ENCODE results near the gene PATL1. TPM values are rescaled to one million over a fixed set of nuclear protein-coding genes. Genes with fewer than 3 reads are reported as not detected.

Gene PATL1
- total and polyA plus RNA-seq, 3 donors from 2014 or later, result 22.5 to 25.4 (median 24.0) TPM

GRCh38 chr11:59673291-59673690, 4.5 kb upstream of the PATL1 start:
- H3K36me3 ChIP-seq (ENCODE audit: low read depth, missing control alignments), result no peaks in the 10 kb centered on the region
- no peaks in the 10 kb centered on the region for H3K4me1 ChIP-seq
- 92 to 95% methylated on average over 2 of the region's 2 CpGs for WGBS, 2 donors
- H3K9me3 ChIP-seq, result no peaks in the 10 kb centered on the region
- intact Hi-C loops (cut with DNase I; ENCODE audit: low total_unique reads), result no loop called here
- DNase-seq, result no peak
- no peak overlapping the region for H3K27ac ChIP-seq
- no peak overlapping the region for H3K4me3 ChIP-seq
- TF ChIP-seq POLR2A (IDR thresholded peaks at IDR 0.05) (no peak), CTCF (IDR thresholded peaks at IDR 0.05) (no peak)
- H3K27me3 ChIP-seq, result no peaks in the 10 kb centered on the region

GRCh38 chr11:59671471-59671870, 2.6 kb upstream of the PATL1 start:
- DNase-seq, result no peak
- Histone ChIP-seq H3K4me3 (no peak overlapping the region), H3K27me3 (no peaks in the 10 kb centered on the region), H3K27ac (no peak overlapping the region), H3K36me3 (ENCODE audit: low read depth, missing control alignments) (no peaks in the 10 kb centered on the region), H3K4me1 (peaks cover 9% of the 10 kb centered on the region), H3K9me3 (no peaks in the 10 kb centered on the region)
- no peak for TF ChIP-seq POLR2A (IDR thresholded peaks at IDR 0.05)
- WGBS, 2 donors, result 64 to 80% methylated on average over 11 of the region's 11 CpGs
- intact Hi-C loops (cut with DNase I; ENCODE audit: low total_unique reads), result no loop called here

- Histone ChIP-seq H3K27ac (peak overlapping the region; percentile 95 to 98), H3K9me3 (no peaks in the 10 kb centered on the region), H3K27me3 (no peaks in the 10 kb centered on the region), H3K36me3 (ENCODE audit: low read depth, missing control alignments) (no peaks in the 10 kb centered on the region), H3K4me3 (peak overlapping the region; percentile 94 to 95), H3K4me1 (peaks cover 9% of the 10 kb centered on the region)
- 1 to 6% methylated on average over 21 to 22 of the region's 22 CpGs for WGBS, 2 donors
- DNase-seq, result peak; percentile 56
- TF ChIP-seq CTCF (IDR thresholded peaks at IDR 0.05) (no peak), POLR2A (IDR thresholded peaks at IDR 0.05) (no peak)
- intact Hi-C loops (cut with DNase I; ENCODE audit: low total_unique reads), result loop anchor here (10.0 kb wide), 1 partner anchor 105 kb away; no protein-coding TSS in a partner anchor
Observed at GRCh38 chr11:59669611-59670009, 773 bp upstream of the PATL1 start.

- peak overlapping the region; percentile 91 to 98 for H3K27ac ChIP-seq
- intact Hi-C loops (cut with DNase I; ENCODE audit: low total_unique reads), result loop anchor here (10.0 kb wide), 1 partner anchor 104 kb away; no protein-coding TSS in a partner anchor
- no peaks in the 10 kb centered on the region for H3K27me3 ChIP-seq
- peaks cover 9% of the 10 kb centered on the region for H3K4me1 ChIP-seq
- peak overlapping the region; percentile 94 to 95 for H3K4me3 ChIP-seq
- DNase-seq, result peak; percentile 79
- TF ChIP-seq CTCF (IDR thresholded peaks at IDR 0.05), result peak in 2 of 3 experiments; percentile 20 to 49
- no peak for TF ChIP-seq POLR2A (IDR thresholded peaks at IDR 0.05)
- 0% methylated on average over 10 to 32 of the region's 39 CpGs for WGBS, 2 donors
- no peaks in the 10 kb centered on the region for H3K9me3 ChIP-seq
- H3K36me3 ChIP-seq (ENCODE audit: low read depth, missing control alignments), result no peaks in the 10 kb centered on the region
Observed at GRCh38 chr11:59668188-59668949, 468 bp downstream of the PATL1 start.

GRCh38 chr11:59667812-59668187, 1.0 kb downstream of the PATL1 start:
- WGBS, 2 donors, result 18 to 20% methylated on average over 3 of the region's 3 CpGs
- H3K36me3 ChIP-seq (ENCODE audit: low read depth, missing control alignments), result no peaks in the 10 kb centered on the region
- H3K4me1 ChIP-seq, result peaks cover 9% of the 10 kb centered on the region
- no peak for TF ChIP-seq CTCF (IDR thresholded peaks at IDR 0.05)
- TF ChIP-seq POLR2A (IDR thresholded peaks at IDR 0.05), result no peak
- no peaks in the 10 kb centered on the region for H3K9me3 ChIP-seq
- no peak for DNase-seq
- H3K27ac ChIP-seq, result peak overlapping the region; percentile 91 to 98
- H3K27me3 ChIP-seq, result no peaks in the 10 kb centered on the region
- H3K4me3 ChIP-seq, result peak overlapping the region; percentile 94 to 95
- intact Hi-C loops (cut with DNase I; ENCODE audit: low total_unique reads), result loop anchor here (10.0 kb wide), 1 partner anchor 103 kb away; no protein-coding TSS in a partner anchor
